Epidermal melanocyte (primary cell): Measurements from ENCODE around the gene LINGO1.

Experiments used
- DNase-seq: peaks from one replicate; pipeline ENCODE4 v3.0.0; 2011; ENCODE audit warnings: low spot score; ENCODE audit not compliant: insufficient read length

LINGO1 gene

GRCh38 chr15:77632534-77633133 lies at the start of gene LINGO1:
TSS of gene LINGO1 (minus strand) at chr15:77632912. CDS start at chr15:77632315, 597 bp downstream.
- no peak for DNase-seq

- no peak for DNase-seq
Measured at GRCh38 chr15:77681362-77681761, 48.6 kb upstream of the LINGO1 start.

DNA sequence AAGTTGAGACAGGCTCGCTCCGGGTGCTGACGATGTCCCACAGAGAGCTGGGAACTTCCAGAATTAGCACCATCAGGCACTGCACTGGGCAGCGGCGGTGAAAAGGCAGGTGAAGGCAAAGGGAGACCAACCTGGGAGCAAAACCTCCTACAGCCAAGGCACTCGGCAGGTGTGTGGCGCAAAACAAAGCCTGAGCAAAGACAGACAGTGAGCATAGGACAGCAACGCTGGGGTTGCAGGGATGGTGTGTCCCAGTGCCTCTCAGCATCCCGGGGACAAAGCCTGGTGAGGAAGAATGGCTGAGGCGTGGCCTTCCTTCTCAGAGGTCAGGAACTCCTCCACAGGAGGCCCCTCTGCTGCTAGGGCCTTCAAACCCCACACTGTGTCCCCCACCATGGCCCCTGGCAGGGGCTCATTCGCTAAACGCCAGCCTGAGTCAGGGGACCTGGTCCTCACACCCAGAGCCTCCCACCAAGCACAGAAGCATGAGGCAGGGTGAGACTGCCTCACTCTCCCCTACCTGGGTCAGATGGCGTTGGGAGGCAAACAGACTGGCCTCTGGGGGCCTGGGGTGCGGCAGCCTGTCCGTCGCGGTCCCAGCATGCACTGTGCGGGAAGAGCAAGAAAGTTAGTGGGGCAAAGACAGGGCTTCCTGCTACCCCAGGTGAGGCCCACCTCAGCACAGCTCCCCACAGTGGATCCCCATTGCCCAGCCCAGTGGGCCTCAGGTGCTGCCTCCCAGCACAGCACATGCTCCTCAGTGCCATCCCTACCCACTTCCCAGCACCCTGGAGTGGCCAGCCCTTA lies 44.1 kb upstream of the LINGO1 start:
- no peak for DNase-seq

GRCh38 chr15:77675806-77676415 lies 43.2 kb upstream of the LINGO1 start:
- no peak for DNase-seq

DNA sequence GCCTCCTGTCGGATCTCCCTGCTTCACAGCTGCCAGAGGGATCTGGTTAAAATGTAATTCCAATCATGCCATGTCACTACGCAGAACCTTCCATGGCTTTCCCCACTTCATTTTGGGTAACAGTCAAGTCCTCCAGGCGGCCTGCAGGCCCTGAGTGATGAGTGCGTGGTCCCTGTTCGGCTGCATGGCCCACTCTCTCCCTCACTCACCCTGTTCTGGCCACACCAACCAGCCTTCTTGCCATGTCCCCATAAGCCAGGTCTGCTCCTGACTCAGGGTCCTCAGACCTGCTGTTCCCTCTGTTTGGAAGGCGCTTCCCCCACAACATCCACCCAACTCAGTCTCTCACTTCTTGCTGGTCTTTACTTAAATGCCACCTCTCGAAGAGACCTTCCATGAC lies 41.6 kb upstream of the LINGO1 start:
- DNase-seq: no peak

DNA sequence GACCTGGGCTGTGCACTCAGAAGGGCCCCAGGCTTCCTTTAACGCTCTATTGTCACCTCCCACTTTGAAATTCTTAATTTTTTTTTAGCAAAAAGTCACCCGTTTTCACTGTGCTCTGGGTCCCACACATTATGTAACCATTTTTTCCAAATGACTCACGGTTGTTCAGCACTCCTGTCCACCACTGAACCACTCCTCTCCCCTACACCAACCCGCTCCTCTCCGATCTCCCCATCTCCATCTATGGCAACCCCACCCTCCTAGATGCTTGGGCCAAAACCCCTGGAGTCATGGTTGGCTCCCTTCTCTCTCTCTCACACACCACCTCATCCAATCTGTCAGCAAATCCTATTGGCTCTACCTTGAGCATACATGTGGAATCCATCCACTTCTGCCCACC lies 41.2 kb upstream of the LINGO1 start:
- DNase-seq: no peak

GRCh38 chr15:77672135-77672534 lies 39.4 kb upstream of the LINGO1 start:
- no peak for DNase-seq

DNA sequence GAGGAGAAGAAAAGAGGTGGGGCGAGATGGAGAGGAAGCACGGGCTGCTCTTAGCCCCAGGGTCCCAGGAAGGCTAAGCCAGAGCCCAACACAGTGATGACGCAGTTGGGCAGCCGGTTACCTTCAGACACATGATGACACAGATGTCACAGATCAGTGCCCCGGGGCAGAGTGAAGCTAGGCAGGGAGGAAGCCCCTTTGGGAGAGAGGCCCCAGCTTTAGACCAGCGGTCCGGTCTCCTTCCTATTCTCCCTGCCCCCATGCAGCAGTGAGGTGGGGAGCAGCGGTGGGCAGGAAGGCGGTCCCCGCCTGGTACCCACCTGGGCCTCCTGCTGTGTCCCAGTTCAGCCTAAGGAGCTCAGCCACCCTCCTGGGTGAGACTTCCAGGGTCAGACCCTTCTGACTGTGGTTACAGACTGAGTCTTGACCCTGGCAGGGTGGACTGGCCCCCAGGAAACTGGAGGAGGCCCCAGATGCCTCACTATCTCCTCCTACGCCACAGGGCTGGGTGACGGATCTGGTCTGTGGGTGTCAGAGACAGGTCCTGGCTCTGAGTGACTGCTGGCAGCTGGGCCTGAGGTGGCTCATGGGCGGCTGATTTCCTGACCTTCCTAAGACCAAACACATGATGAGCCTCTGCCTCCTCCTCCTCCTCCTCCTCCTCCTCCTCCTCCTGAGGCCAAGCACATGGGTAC lies 38.8 kb upstream of the LINGO1 start:
- DNase-seq: no peak

GRCh38 chr15:77670558-77671361 lies 38.0 kb upstream of the LINGO1 start:
- DNase-seq: no peak

DNA sequence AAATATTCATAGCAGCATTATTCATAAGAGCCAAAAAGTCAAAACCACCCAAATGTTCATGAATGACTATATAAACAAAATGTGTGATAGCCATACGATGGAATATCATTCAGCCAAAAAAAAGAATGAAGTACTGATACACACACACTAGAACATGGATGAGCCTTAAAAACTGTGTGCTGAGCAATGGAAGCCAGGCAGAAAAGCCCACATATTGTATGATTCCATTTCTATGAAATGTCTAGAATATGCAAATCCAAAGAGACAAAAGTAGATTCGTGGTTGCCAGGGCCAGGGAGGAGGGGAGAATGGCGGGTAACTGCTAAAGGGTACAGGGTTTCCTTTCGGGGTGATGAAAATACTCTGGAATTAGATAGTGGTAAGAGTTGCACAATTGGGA lies 37.2 kb upstream of the LINGO1 start:
- no peak for DNase-seq

- no peak for DNase-seq
Measured at GRCh38 chr15:77667338-77668234, 34.9 kb upstream of the LINGO1 start.

GRCh38 chr15:77666296-77666660 lies 33.6 kb upstream of the LINGO1 start:
- no peak for DNase-seq

DNA sequence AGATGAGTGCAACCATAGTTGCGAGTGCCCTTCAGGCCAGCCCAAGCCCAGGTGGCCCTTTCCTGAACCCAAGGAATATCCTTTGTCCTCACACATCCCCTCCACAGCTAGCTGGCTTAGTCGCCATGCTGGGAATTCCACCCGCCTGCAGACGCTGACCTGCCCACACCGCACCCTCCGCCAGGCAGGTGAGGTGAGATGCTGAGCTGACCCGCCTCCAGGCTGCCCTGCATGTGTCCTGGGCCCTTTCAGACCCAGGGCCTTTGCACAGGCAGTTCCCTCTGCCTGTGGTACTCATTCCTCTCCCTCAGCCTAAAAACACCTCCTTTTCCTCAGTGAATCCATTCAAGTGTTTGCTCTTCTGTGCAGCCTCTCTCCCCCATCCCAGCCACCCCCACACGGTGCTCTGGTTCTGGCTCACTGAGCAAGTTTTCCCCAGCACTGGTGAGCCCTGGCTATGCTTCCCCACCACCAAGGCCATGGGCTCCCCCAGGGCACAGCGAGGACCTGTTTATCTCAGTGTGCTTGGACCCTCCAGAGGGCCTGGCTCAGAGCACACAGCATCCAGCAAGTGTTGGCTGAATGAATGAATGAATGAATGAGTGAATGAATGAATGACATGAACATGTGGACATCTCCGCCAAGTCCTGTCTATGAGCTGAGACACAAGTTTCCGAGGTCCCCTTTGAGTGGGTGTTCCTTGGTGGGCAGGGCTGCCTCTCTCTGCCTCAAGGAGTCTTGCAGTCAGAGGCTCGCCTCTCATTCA lies 33.0 kb upstream of the LINGO1 start:
- DNase-seq: no peak

DNA sequence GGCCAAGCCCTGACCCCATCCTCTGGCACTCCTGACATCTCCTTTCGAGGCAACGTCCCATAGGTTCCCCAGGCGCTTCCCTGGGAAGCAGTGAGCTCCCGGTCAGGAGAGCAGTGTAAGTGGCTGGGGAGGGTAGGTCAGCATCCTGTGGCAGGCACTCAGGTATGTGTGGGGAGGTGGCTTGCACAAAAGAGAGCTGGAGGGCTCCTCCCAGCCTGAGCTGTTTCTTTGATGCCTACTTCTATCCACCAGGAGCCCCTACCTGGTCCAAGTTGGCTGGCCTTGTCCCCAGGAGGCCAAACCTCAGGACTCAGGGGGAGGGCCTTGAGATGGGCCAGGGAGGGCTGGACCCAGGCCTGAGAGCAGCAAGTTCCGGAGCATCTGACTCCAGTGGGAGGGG lies 31.7 kb upstream of the LINGO1 start:
- no peak for DNase-seq

GRCh38 chr15:77663256-77663655 lies 30.5 kb upstream of the LINGO1 start:
- no peak for DNase-seq

DNA sequence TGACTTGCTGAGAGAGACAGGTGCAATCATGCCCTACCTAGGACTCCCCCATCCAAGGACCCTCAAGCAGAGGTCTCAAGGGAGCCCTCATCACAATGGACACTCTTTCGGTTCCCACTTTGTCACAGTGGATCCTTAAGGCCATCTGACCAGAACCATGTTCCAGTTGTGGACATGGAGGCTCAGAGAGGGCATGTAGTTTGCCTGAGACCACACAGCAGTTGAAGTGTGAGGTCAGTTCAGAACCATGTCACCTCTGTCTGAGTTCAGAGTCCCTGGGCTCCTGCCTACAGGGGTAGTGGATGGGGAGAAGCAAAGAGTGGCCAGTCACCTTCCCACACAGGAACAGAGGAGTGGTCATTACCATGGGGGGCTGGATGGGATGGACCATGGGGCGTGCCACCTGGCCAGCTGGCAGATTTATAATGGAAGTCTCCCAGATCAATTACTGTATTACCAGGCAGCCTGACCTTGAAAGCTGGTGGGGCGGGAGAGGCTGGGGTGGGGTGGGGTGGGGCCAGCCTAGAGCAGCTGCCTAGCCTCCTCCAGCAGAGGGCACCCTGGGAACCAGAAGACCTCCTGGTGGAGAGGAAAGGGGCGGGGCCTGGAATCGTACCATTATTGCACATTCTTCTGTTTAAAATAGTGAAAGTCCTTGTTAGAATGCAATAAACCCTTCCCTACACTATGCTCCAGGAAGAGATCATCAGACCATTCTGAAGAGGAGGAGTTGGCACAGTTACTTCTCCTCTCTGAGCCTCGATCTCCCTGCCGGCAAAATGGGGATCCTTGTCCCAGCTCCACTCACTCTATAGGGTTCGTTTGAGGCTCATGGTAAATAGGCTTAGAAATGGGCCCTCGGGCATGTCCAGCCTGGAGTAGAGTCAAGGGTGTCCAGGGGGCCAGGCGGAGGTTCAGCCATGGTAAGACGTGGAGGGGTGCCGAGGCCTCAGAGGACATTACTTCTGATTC lies 26.9 kb upstream of the LINGO1 start:
- DNase-seq: peak; percentile 67

DNA sequence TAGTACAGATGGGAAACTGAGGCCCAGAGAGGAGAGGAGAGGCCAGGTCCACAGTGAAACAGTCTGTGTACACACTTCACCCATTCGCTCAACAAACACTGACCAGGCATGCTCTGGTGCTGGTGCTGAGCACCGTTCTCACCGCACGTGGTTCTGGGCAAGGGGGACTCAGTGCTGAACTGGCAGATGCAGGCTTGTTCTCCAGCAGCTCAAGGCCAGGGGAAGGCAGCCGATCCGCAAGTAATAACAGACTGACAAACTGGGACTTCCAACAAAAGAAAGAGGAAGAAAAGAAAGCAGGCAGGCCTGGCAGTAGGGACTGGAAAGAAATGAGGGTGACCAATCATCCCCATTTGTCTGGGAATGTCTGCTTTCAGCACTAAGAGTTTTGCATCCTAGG lies 25.6 kb upstream of the LINGO1 start:
- no peak for DNase-seq

DNA sequence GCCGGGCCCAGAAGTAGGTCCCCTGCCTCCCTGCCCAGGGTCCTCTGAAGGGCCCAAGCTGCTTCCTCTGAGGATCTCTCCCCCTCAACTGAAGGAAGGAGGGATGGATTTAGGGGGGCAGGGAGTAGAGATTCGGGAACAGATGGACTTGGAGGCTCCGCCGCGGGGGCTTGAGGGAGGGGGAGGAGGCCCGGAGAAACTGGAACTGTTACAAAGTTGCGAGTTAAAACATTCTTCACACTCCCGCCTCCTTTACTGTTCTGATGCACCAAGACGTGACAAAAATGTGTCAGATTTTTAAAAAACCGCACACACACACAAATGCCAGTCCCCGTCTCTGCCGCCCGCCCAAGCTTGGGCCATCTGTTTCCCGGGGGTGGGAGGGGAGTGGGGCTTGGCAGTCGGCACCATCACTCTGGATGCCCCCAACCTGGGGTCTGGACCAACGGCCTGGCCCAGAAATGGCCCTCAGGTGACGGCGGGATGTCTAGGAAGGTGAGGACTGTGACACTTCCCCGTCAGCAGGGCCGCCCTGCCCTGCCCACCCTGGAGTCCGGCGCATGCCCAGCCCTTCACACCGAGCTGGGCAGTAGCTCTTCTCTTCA lies 25.0 kb upstream of the LINGO1 start:
- DNase-seq: no peak
